ENCODE data around the gene FXYD5. TPM values are rescaled to one million over a fixed set of nuclear protein-coding genes. Genes with fewer than 3 reads are reported as not detected.
A peak's percentile ranks its signal among the peaks of the same experiment; 100 is the strongest.

Gene FXYD5
- total and polyA plus RNA-seq, 10 of the 15 experiments (the other 5 are each of a cell fraction or from before 2014, with no cell fraction given) = 30.0 to 159 (median 93.9) TPM

DNA sequence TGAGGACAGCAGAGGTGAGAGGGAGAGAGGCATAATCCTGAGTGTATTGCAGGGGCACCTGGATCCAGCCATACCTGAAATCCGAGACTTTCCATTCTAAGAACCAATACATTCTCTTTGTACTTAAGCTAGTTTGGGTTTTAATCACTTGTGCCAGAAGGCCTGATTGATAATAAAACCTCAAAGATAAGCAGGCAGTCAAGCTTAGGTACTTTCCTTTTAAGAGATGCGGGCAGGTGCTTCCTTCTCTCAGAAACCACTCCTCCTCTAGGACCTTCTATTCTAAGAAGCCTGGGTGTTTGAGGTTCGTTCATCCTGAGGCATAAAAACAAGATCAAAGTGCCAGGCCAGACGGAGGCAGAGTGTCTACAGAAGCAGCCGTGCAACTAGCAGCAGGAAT, 51.8 kb downstream of the FXYD5 start (continued):
- TF ChIP-seq, protein P1, sequence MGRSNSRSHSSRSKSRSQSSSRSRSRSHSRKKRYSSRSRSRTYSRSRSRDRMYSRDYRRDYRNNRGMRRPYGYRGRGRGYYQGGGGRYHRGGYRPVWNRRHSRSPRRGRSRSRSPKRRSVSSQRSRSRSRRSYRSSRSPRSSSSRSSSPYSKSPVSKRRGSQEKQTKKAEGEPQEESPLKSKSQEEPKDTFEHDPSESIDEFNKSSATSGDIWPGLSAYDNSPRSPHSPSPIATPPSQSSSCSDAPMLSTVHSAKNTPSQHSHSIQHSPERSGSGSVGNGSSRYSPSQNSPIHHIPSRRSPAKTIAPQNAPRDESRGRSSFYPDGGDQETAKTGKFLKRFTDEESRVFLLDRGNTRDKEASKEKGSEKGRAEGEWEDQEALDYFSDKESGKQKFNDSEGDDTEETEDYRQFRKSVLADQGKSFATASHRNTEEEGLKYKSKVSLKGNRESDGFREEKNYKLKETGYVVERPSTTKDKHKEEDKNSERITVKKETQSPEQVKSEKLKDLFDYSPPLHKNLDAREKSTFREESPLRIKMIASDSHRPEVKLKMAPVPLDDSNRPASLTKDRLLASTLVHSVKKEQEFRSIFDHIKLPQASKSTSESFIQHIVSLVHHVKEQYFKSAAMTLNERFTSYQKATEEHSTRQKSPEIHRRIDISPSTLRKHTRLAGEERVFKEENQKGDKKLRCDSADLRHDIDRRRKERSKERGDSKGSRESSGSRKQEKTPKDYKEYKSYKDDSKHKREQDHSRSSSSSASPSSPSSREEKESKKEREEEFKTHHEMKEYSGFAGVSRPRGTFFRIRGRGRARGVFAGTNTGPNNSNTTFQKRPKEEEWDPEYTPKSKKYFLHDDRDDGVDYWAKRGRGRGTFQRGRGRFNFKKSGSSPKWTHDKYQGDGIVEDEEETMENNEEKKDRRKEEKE (IDR thresholded peaks at IDR 0.05) = no peak
- TF ChIP-seq BRCA1 (IDR thresholded peaks at IDR 0.05; ENCODE audit: low read depth, low read length) (no peak), POLR2A (IDR thresholded peaks at IDR 0.05; ENCODE audit: low read depth, low read length) (no peak), PKNOX1 (IDR thresholded peaks at IDR 0.05) (no peak), RFX5 (IDR thresholded peaks at IDR 0.05; ENCODE audit: low read depth, low read length) (no peak), RELB (IDR thresholded peaks at IDR 0.05; ENCODE audit: low read depth) (peak; percentile 76), ZZZ3 (IDR thresholded peaks at IDR 0.05; ENCODE audit: control insufficient read depth, insufficient read length, low read depth) (no peak), IRF4 (IDR thresholded peaks at IDR 0.05; ENCODE audit: low read depth, low read length) (no peak), ETV6 (conservative IDR thresholded peaks at IDR 0.05 in 1 of 2, IDR thresholded peaks at IDR 0.05 in 1 of 2; ENCODE audit: borderline replicate concordance in 1 of 2, low read depth in 1 of 2) (no peak), POLR2AphosphoS5 (IDR thresholded peaks at IDR 0.05; ENCODE audit: low read length) (no peak), IKZF1 (conservative IDR thresholded peaks at IDR 0.05) (peak; percentile 82), ZNF687 (IDR thresholded peaks at IDR 0.05) (peak; percentile 70; the same call in 1 of the 2 replicates), MYC (IDR thresholded peaks at IDR 0.05; ENCODE audit: insufficient read depth, insufficient read length, insufficient replicate concordance, low read length, severe bottlenecking) (no peak), EGR1 (IDR thresholded peaks at IDR 0.05; ENCODE audit: borderline replicate concordance in 1 of 2, low read depth in 2 of 2, low read length in 2 of 2) (no peak), NFIC (IDR thresholded peaks at IDR 0.05; ENCODE audit: low read depth, low read length) (peak; percentile 62), RAD51 (IDR thresholded peaks at IDR 0.05) (no peak), ATF7 (IDR thresholded peaks at IDR 0.05; ENCODE audit: low read depth) (no peak), BMI1 (IDR thresholded peaks at IDR 0.05; ENCODE audit: borderline replicate concordance) (no peak)
- TF ChIP-seq, protein P2, sequence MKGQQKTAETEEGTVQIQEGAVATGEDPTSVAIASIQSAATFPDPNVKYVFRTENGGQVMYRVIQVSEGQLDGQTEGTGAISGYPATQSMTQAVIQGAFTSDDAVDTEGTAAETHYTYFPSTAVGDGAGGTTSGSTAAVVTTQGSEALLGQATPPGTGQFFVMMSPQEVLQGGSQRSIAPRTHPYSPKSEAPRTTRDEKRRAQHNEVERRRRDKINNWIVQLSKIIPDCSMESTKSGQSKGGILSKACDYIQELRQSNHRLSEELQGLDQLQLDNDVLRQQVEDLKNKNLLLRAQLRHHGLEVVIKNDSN (IDR thresholded peaks at IDR 0.05; ENCODE audit: borderline replicate concordance, extremely low read length, insufficient read depth, low read depth, low read length) = no peak

Measured in GM12878 (cell line).